Naive B cell (primary cell): ENCODE measurements around the gene KIAA0753. TPM values are rescaled to one million over a fixed set of nuclear protein-coding genes. Genes with fewer than 3 reads are reported as not detected.
A peak's percentile ranks its signal among the peaks of the same experiment; 100 is the strongest.

ENCODE experiments used
- ATAC-seq, 2 donors: fragments of 150-1000 bp; cut with Tn5 transposase; 2 replicates each; pipeline ENCODE4 v1.10.0; 2021; ENCODE audit warnings: low read depth in 2 of 2, mild to moderate bottlenecking in 2 of 2, moderate library complexity in 2 of 2
- DNase-seq: peaks from one replicate; pipeline ENCODE4 v3.0.0; 2022
- H3K27ac Mint-ChIP-seq, 6 donors: one replicate each; pipeline ENCODE4 v1.8.0; 2020 to 2022; ENCODE audit warnings: mild to moderate bottlenecking in 6 of 6, mixed read lengths in 6 of 6, moderate library complexity in 5 of 6, inconsistent platforms in 2 of 6
- H3K27me3 Mint-ChIP-seq, 3 donors: one replicate each; pipeline ENCODE4 v1.8.0; 2021 to 2022; ENCODE audit warnings: mixed read lengths in 3 of 3, mild to moderate bottlenecking in 1 of 3
- H3K36me3 Mint-ChIP-seq, 2 donors: one replicate each; pipeline ENCODE4 v1.8.0; 2020 to 2022; ENCODE audit warnings: mixed read lengths in 2 of 2, inconsistent platforms in 1 of 2, mild to moderate bottlenecking in 1 of 2
- H3K4me1 Mint-ChIP-seq, 3 donors: one replicate each; pipeline ENCODE4 v1.8.0; 2020 to 2022; ENCODE audit warnings: mixed read lengths in 3 of 3, inconsistent platforms in 1 of 3, mild to moderate bottlenecking in 1 of 3, moderate library complexity in 1 of 3
- H3K4me3 Mint-ChIP-seq, 8 donors: one replicate each; pipeline ENCODE4 v1.8.0; 2020 to 2022; ENCODE audit warnings: mild to moderate bottlenecking in 8 of 8, mixed read lengths in 8 of 8, moderate library complexity in 8 of 8, inconsistent platforms in 2 of 8
- H3K9me3 Mint-ChIP-seq, 7 donors: one replicate each; pipeline ENCODE4 v1.8.0; 2020 to 2022; ENCODE audit warnings: mixed read lengths in 7 of 7, mild to moderate bottlenecking in 5 of 7, inconsistent platforms in 2 of 7, moderate library complexity in 1 of 7
- polyA plus RNA-seq, 6 donors: library from polyadenylated mRNA; unstranded; fragments of 300-500 nt; fragmentation: Illumina TruSeq; gene quantifications; one replicate each; pipeline ENCODE4 v1.2.3, GENCODE V29; 2021; ENCODE audit warnings: low read depth in 6 of 6

The KIAA0753 gene
- polyA plus RNA-seq, 6 donors from 2014 or later, result 2.8 to 5.9 (median 3.2) TPM

DNA sequence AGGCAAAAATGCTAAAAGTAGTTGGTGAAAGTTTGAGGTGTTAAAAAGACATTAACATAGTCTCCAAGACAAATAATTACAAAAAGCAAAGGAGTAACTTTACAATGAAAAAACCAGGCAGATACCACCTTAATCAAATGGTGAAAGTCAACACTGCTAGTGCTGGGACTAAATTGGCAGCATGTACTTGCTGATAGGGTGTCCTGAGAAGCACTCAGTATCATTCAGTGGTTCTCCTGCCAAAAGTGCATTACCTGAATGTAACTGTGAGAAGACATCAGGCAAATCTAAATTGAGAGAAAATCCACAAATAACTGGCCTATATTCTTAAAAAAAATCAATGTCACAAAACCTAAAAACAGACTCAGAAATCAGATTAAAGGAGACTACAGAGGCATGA is 8.0 kb downstream of the KIAA0753 start:
- no peak overlapping the region for H3K27ac Mint-ChIP-seq
- DNase-seq (no peak), ATAC-seq (no peak)
- peaks cover 33 to 54% of the 10 kb centered on the region in 2 donors for H3K36me3 Mint-ChIP-seq
- no peaks in the 10 kb centered on the region for H3K27me3 Mint-ChIP-seq
- no peak overlapping the region for H3K4me3 Mint-ChIP-seq
- peaks cover 1 to 19% (median 12%) of the 10 kb centered on the region in 3 donors for H3K4me1 Mint-ChIP-seq
- peaks cover 0 to 2% (median 0%) of the 10 kb centered on the region in 7 donors for H3K9me3 Mint-ChIP-seq

DNA sequence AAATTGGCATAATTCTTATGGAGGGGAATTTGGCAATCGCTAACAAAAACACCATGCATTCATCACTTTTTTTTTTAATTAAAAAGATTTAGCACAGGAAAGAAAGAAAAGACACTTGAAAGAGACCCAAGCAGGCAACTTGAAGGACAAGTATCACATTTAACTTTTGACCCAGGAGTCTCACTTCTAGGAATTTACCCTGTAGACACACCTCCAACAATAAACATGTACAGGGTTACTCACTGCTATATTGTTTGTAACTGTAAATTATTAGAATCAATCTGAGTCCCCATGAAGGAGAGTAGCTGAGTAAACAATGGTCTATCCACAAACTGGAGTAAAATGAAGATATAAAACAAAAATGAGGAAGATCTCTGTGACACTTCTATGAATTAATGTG is 10.1 kb downstream of the KIAA0753 start:
- no peak for DNase-seq
- Mint-ChIP-seq H3K4me1 (peaks cover 0 to 8% (median 5%) of the 10 kb centered on the region in 3 donors), H3K9me3 (peaks cover 0 to 2% (median 0%) of the 10 kb centered on the region in 7 donors), H3K4me3 (no peak overlapping the region), H3K36me3 (peaks cover 43 to 63% of the 10 kb centered on the region in 2 donors), H3K27me3 (no peaks in the 10 kb centered on the region), H3K27ac (no peak overlapping the region)
- no peak for ATAC-seq

DNA sequence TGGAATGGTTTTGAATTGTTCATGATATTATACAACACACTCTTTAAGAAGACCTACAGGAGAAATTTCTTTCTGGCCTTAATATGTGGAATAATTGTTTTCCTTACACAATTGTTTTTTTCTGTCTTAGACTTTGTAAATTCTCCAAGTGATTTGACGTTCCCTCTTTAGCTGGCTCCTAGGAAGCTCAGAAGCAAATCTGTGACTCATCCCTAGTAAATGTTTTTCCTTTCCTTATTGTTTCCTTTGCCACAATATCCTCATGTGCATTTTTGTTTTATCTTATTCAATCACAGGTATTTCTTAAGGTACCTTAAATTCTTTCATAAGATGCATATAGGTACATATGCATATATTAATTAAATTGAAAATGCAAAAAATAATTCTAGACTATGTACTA is 13.5 kb downstream of the KIAA0753 start:
- Mint-ChIP-seq H3K4me3 (peak overlapping the region in 1 of 8 donors; percentile 3), H3K27me3 (no peaks in the 10 kb centered on the region), H3K4me1 (peaks cover 0 to 8% (median 5%) of the 10 kb centered on the region in 3 donors), H3K36me3 (peaks cover 26 to 37% of the 10 kb centered on the region in 2 donors), H3K9me3 (no peaks in the 10 kb centered on the region), H3K27ac (peak overlapping the region in 1 of 6 donors; percentile 24)
- no peak for ATAC-seq
- no peak for DNase-seq

DNA sequence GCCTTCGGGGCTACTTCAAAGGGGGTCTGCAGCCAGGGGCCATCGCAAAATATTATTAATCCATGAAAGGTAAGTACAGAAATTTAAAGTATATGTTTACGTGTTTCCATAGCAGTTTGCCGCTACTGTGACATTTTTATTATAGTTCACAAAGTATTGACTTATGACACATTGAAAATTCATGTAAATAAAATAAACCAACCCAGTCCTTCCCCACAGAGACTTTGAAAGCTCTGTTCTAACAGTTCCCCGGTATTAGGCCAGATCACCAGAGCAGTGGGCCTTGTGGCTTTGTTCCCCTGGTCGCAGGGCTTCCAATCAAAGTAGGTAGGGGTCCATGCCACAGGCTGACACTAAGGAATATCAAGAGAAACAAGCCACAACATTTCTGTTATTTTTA is 13.9 kb downstream of the KIAA0753 start:
- DNase-seq (no peak), ATAC-seq (no peak)
- peak overlapping the region in 1 of 6 donors; percentile 34 for H3K27ac Mint-ChIP-seq
- H3K9me3 Mint-ChIP-seq, result no peaks in the 10 kb centered on the region
- no peak overlapping the region for H3K4me3 Mint-ChIP-seq
- H3K36me3 Mint-ChIP-seq, result peaks cover 26 to 34% of the 10 kb centered on the region in 2 donors
- no peaks in the 10 kb centered on the region for H3K27me3 Mint-ChIP-seq
- H3K4me1 Mint-ChIP-seq, result peaks cover 0 to 8% (median 5%) of the 10 kb centered on the region in 3 donors

DNA sequence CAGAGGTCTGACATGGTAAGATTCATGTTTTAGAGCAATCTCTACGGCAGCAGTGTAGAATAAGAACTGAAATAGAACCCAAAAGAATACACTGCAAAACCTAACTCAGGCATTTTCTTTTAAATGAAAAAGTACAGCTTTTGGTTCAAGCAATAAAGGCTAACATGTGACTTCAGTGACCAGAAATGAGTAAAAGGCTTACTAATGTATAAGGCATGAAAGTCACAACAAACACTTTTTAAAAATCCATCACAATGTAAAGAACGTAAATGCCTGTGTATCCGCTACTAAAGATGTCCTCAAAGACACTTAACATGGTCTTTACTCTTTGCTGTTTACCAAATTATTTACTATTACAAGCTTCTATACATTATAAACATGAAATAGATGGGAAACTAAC is 16.6 kb downstream of the KIAA0753 start:
- H3K4me3 Mint-ChIP-seq, result no peak overlapping the region

DNA sequence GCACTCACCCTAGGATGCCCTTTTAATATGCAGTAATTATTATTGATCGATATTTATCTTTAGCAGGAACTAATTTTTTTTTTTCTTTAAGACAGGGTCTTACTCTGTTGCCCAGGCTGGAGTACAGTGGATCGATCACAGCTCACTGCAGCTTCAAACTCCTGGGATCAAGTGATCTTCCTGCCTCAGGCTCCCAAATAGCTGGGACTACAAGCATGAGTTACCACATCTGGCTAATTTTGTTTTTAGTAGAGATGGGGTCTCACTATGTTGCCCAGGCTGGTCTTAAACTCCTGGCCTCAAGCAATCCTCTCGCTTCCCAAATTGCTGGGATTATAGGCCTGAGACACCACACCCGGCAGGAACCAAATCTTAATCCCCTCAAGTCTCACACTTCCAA is 29.3 kb downstream of the KIAA0753 start:
- Mint-ChIP-seq H3K4me3 (no peak overlapping the region), H3K27me3 (no peaks in the 10 kb centered on the region), H3K4me1 (no peaks in the 10 kb centered on the region), H3K27ac (no peak overlapping the region), H3K36me3 (peaks cover 25 to 34% of the 10 kb centered on the region in 2 donors), H3K9me3 (no peaks in the 10 kb centered on the region)
- no peak for DNase-seq
- ATAC-seq, result no peak

More for the DNA sequence above, 16.6 kb downstream of the KIAA0753 start:
- Mint-ChIP-seq H3K27ac (no peak overlapping the region), H3K36me3 (peaks cover 25 to 29% of the 10 kb centered on the region in 2 donors), H3K9me3 (no peaks in the 10 kb centered on the region), H3K27me3 (no peaks in the 10 kb centered on the region), H3K4me1 (no peaks in the 10 kb centered on the region)
- DNase-seq (no peak), ATAC-seq (no peak)

DNA sequence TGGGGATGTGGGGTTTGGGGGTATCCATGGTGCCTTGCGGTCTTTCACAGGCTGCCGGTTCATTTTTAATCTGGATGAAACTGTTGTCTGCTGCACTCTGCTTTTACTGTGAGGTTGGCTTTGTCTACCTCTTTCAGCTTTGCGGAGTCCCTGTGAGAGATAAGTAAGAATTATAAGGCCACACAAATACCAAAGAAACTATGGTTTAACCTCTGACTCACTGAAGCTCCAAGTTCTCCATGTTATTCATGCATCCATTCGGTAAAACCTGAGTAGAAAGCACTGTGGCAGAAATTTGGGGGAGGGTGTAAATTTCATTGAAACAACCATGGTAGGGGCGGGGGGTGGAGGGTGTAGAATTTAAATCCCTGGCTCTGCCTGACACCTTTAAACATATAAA is 30.5 kb downstream of the KIAA0753 start:
- Mint-ChIP-seq H3K4me3 (no peak overlapping the region), H3K36me3 (peaks cover 34% of the 10 kb centered on the region in 2 donors), H3K27me3 (no peaks in the 10 kb centered on the region), H3K27ac (no peak overlapping the region), H3K9me3 (no peaks in the 10 kb centered on the region), H3K4me1 (no peaks in the 10 kb centered on the region)
- no peak for ATAC-seq
- no peak for DNase-seq

DNA sequence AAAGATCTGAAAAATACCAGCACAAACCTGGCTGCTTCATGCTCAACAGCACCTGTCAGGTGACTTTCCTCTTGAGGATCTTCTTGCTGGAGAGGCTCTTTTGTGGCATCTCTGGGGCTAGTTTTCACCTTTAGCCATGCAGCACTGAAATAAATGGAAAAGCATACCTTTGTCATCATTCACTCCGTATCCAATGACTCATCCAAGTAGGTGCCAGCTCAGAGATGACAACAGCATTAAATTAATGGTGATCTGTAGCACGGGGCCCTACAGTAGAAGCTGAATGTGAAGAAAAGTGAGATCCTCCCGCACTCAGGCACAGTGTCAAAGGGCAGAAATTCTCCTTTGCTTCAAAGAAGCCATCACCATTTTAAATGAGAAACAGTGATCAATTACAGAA is 32.2 kb downstream of the KIAA0753 start:
- Mint-ChIP-seq H3K27ac (no peak overlapping the region), H3K36me3 (peaks cover 31 to 34% of the 10 kb centered on the region in 2 donors), H3K27me3 (no peaks in the 10 kb centered on the region), H3K4me3 (no peak overlapping the region), H3K9me3 (no peaks in the 10 kb centered on the region), H3K4me1 (no peaks in the 10 kb centered on the region)
- ATAC-seq, result no peak
- no peak for DNase-seq

DNA sequence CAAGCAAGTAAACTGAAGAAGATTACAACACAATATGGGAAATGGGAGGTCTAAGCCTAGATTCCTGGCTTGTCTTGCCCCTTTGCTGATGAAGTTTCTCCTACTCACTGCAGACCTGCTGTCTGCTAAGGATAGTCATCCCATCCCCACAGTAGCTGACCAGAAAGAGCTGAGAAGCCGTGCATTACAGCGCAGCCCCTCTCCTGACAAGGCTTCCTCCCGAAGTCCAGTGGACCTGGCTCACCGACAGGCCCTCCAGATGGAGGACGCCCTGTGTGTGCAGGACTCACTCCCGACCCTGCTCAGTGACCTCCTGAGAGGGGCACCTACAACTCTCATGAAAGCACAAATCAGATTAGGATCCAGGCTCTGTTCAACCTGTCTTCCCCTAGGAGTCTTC is 35.4 kb downstream of the KIAA0753 start:
- Mint-ChIP-seq H3K4me1 (peaks cover under 1 to 2% (median under 1%) of the 10 kb centered on the region in 3 donors), H3K36me3 (peaks cover 21 to 34% of the 10 kb centered on the region in 2 donors), H3K27me3 (no peaks in the 10 kb centered on the region), H3K27ac (peak overlapping the region in 1 of 6 donors; percentile 11), H3K4me3 (no peak overlapping the region), H3K9me3 (no peaks in the 10 kb centered on the region)
- ATAC-seq (no peak), DNase-seq (no peak)

DNA sequence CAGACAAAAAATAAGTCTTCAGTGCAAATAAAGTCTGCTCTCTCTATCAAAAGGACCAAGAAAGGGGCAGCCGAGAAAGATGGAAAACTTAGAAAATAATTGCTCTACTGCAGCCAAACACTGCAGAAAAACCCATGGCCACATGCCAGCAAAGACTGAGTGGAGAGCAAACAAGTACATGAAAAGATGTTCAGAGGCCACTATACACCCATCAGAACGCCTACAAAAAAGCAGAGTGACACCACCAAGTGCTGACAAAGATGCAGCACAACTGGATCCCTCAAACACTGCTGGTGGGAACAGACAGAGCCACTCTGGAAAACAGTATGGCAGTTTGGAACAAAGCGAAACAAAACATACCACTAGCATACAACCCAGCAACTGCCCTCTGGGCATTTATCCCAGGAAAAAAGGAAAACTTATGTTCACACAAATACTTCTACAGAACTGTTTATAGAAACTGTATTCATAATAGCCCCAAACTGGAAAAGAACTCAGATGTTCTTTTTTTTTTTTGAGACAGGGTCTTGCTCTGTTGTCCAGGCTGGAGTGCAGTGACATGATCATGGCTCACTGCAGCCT is 36.7 kb downstream of the KIAA0753 start:
- peaks cover 16 to 26% of the 10 kb centered on the region in 2 donors for H3K36me3 Mint-ChIP-seq
- no peak for ATAC-seq

DNA sequence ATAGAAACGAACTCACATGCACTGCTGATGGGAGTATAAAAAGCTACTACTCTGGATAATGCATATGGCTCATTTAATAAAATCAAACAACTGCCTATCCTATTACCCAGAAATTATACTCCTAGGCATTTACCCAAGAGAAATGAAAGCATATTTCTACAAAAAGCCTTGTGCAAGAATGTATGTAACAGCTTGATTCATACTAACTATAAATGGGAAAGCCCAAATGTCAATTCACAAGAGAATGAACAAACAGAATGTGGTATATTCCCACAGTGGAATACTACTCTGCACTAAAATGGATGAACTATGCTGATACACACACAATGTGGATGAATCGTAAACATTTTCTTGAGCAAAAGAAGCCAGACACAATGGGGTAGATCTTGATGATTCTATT is 38.4 kb downstream of the KIAA0753 start:
- Mint-ChIP-seq H3K27me3 (no peaks in the 10 kb centered on the region), H3K4me3 (no peak overlapping the region), H3K27ac (no peak overlapping the region), H3K4me1 (peaks cover 11 to 17% (median 13%) of the 10 kb centered on the region in 3 donors), H3K36me3 (peaks cover 13 to 16% of the 10 kb centered on the region in 2 donors), H3K9me3 (no peaks in the 10 kb centered on the region)
- DNase-seq (no peak), ATAC-seq (no peak)

More for the DNA sequence above, 36.7 kb downstream of the KIAA0753 start:
- Mint-ChIP-seq H3K9me3 (no peaks in the 10 kb centered on the region), H3K27me3 (no peaks in the 10 kb centered on the region), H3K27ac (no peak overlapping the region), H3K4me1 (peaks cover 11 to 13% (median 13%) of the 10 kb centered on the region in 3 donors), H3K4me3 (no peak overlapping the region)
- no peak for DNase-seq

DNA sequence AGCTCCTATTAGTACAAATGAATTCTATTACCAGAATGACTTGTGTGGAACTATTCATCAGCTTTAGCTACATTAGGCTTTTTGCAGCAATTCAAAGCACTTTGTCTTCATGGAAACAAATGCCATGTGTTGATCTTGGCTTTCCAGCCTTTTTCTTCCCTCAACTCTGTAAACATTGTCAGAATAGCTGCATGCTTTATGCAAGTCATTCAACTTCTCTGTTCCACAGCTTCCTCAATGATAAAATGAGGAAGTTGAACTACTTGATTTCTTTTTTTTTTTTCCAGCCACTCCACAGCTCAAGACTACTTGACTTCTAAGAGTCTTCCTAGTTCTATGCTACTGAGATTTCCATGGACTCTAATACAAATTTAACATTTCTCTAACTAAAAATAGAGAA is 41.1 kb downstream of the KIAA0753 start:
- DNase-seq (peak; percentile 35), ATAC-seq (peak; percentile 62 to 83)
- Mint-ChIP-seq H3K4me1 (peaks cover 11 to 17% (median 13%) of the 10 kb centered on the region in 3 donors), H3K27ac (no peak overlapping the region), H3K27me3 (no peaks in the 10 kb centered on the region), H3K4me3 (peak overlapping the region in 1 of 8 donors; percentile 18), H3K9me3 (no peaks in the 10 kb centered on the region), H3K36me3 (peaks cover 14 to 20% of the 10 kb centered on the region in 2 donors)

DNA sequence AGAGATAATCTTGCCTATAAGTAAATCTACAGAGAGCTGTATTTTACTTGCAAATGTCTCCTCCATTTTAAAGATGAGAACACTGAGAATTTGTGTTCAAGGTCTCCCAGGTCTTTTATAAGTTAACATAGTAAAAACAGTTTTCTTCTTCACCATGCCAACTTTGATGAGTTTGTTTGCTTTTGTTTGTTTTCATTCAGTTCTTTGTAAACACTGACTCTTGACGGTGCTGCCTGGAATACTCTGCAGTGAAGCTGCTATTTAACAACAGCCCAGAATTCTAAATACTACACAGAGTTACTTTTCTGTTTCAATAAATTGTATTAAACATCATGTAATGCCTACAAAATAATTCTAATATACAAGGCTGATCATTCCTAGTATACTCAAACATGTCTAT is 42.8 kb downstream of the KIAA0753 start:
- peak overlapping the region in 1 of 6 donors; percentile 64 for H3K27ac Mint-ChIP-seq
- DNase-seq, result no peak
- no peaks in the 10 kb centered on the region for H3K27me3 Mint-ChIP-seq
- H3K4me3 Mint-ChIP-seq, result no peak overlapping the region
- H3K9me3 Mint-ChIP-seq, result no peaks in the 10 kb centered on the region
- peaks cover 11 to 17% (median 13%) of the 10 kb centered on the region in 3 donors for H3K4me1 Mint-ChIP-seq
- ATAC-seq, result no peak
- H3K36me3 Mint-ChIP-seq, result peaks cover 17% of the 10 kb centered on the region in 2 donors

DNA sequence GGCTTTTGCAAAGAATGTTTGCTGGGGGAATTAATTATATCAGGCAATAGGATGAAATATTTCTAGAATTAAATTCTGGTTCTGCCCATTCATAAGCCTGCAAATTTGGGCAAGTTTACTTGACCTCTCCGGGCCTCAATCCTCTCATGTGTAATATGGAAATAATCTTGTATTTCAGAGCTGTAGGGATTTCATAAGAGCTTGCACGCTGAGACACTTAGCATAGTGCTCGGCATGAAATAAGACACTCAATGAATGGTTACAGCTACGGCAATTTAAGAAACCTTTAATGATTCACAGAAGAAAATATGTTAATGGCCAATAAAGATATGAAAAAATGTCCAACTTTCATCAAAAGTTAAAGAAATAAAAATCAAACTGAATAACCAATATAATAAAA is 43.6 kb downstream of the KIAA0753 start:
- Mint-ChIP-seq H3K27ac (no peak overlapping the region), H3K9me3 (no peaks in the 10 kb centered on the region), H3K36me3 (peaks cover 19 to 21% of the 10 kb centered on the region in 2 donors), H3K4me1 (peaks cover 11 to 17% (median 13%) of the 10 kb centered on the region in 3 donors), H3K4me3 (no peak overlapping the region), H3K27me3 (no peaks in the 10 kb centered on the region)
- ATAC-seq (no peak), DNase-seq (no peak)
